HepG2 (cell line): Measurements from ENCODE around the gene TNFAIP2. TPM values are rescaled to one million over a fixed set of nuclear protein-coding genes. Genes with fewer than 3 reads are reported as not detected.

Experiments
- ETV5 ChIP-seq: IDR thresholded peaks from 2 replicates; pipeline ENCODE4 v1.6.1; 2018; ENCODE audit warnings: missing biosample characterization, missing genetic modification reagents, inconsistent platforms, borderline replicate concordance
- JUND ChIP-seq: sonication (generic); formaldehyde crosslinking; IDR thresholded peaks from 2 replicates; pipeline ENCODE4 v1.8.0; 2022; ENCODE audit warnings: mild to moderate bottlenecking, missing genetic modification reagents
- MXD4 ChIP-seq: IDR thresholded peaks from 2 replicates; pipeline ENCODE4 v1.6.1; 2016; ENCODE audit warnings: mild to moderate bottlenecking, missing biosample characterization, missing genetic modification reagents
- NR2F6 ChIP-seq, 2 experiments: IDR thresholded peaks; 2 replicates each; pipeline ENCODE4 v1.6.1; 2016; ENCODE audit warnings: antibody characterized with exemption in 1 of 2, mild to moderate bottlenecking in 1 of 2
- RNF2 ChIP-seq: fragments of 450-650 bp; conservative IDR thresholded peaks from 2 replicates; pipeline ENCODE4 v1.6.1; 2016; ENCODE audit warnings: low read depth
- TCF12 ChIP-seq, 2 experiments: fragments of 450-650 bp in 1 of 2; sonication (generic) in 1 of 2; formaldehyde crosslinking in 1 of 2; IDR thresholded peaks; 2 replicates each; pipeline versions ENCODE4 v1.6.1 to v1.8.0; 2017 to 2022; ENCODE audit warnings: antibody characterized with exemption in 1 of 2, mild to moderate bottlenecking in 1 of 2, missing genetic modification reagents in 1 of 2, moderate library complexity in 1 of 2
- ZBTB21 ChIP-seq: sonication (generic); formaldehyde crosslinking; IDR thresholded peaks from 2 replicates; pipeline ENCODE4 v1.4.0; 2020; ENCODE audit warnings: missing genetic modification reagents
- ZFY ChIP-seq: sonication (generic); formaldehyde crosslinking; IDR thresholded peaks from 2 replicates; pipeline ENCODE4 v1.4.0; 2020; ENCODE audit warnings: missing genetic modification reagents
- ZMYM2 ChIP-seq: sonication (generic); formaldehyde crosslinking; IDR thresholded peaks from 2 replicates; pipeline ENCODE4 v1.8.0; 2022; ENCODE audit warnings: mild to moderate bottlenecking, missing genetic modification reagents
- ZNF30 ChIP-seq: sonication (generic); formaldehyde crosslinking; IDR thresholded peaks from 2 replicates; pipeline ENCODE4 v1.5.0; 2020; ENCODE audit warnings: mild to moderate bottlenecking, missing genetic modification reagents
- ZNF432 ChIP-seq: sonication (generic); formaldehyde crosslinking; IDR thresholded peaks from 2 replicates; pipeline ENCODE4 v1.5.0; 2020; ENCODE audit warnings: missing genetic modification reagents, mild to moderate bottlenecking, borderline replicate concordance
- ZNF557 ChIP-seq: sonication (generic); formaldehyde crosslinking; IDR thresholded peaks from 2 replicates; pipeline ENCODE4 v1.4.0; 2020; ENCODE audit warnings: missing genetic modification reagents
- ZNF788 ChIP-seq: sonication (generic); formaldehyde crosslinking; IDR thresholded peaks from 2 replicates; pipeline ENCODE4 v1.5.0; 2020; ENCODE audit warnings: mild to moderate bottlenecking, missing genetic modification reagents, borderline replicate concordance
- ZSCAN25 ChIP-seq: sonication (generic); formaldehyde crosslinking; IDR thresholded peaks from 2 replicates; pipeline ENCODE4 v1.8.0; 2022; ENCODE audit warnings: mild to moderate bottlenecking, missing genetic modification reagents
- polyA plus RNA-seq, 8 experiments: library from polyadenylated mRNA; depleted of rRNA in 3 of 8; stranded (reverse) in 7 of 8; unstranded in 1 of 8; fragments of >200 nt; fragmentation: Illumina TruSeq in 4 of 8; extraction: Trizol in 4 of 8; gene quantifications; 2 replicates each; pipeline versions ENCODE4 v1.2.1 to v1.2.3, GENCODE V29; 2011 to 2016; ENCODE audit warnings: low read depth in 4 of 8, missing spikeins in 1 of 8, mixed read lengths in 1 of 8; ENCODE audit not compliant: insufficient read depth in 1 of 8
- total RNA-seq, 5 experiments: library from RNA; depleted of rRNA; stranded (reverse); fragments of >200 nt; fragmentation: Illumina TruSeq; extraction: Trizol; gene quantifications; 2 replicates each; pipeline ENCODE4 v1.2.3, GENCODE V29; 2016; ENCODE audit warnings: low read depth in 1 of 5
- TF ChIP-seq, protein P1 (sequence below): sonication (generic); formaldehyde crosslinking; IDR thresholded peaks from 2 replicates; pipeline ENCODE4 v1.9.0; 2022; ENCODE audit warnings: missing genetic modification reagents, mild to moderate bottlenecking, borderline replicate concordance
- TF ChIP-seq, protein P2 (sequence below): sonication (generic); formaldehyde crosslinking; IDR thresholded peaks from 2 replicates; pipeline ENCODE4 v1.4.0; 2020; ENCODE audit warnings: missing genetic modification reagents
- TF ChIP-seq, protein P3 (sequence below): IDR thresholded peaks from 2 replicates; pipeline ENCODE4 v1.6.1; 2016
- TF ChIP-seq, protein P4 (sequence below): IDR thresholded peaks from 2 replicates; pipeline ENCODE4 v1.6.1; 2012; ENCODE audit warnings: inconsistent platforms
- TF ChIP-seq, protein P5 (sequence below): sonication (generic); formaldehyde crosslinking; IDR thresholded peaks from 2 replicates; pipeline ENCODE4 v1.5.1; 2020; ENCODE audit warnings: mild to moderate bottlenecking, missing genetic modification reagents, moderate library complexity

Gene TNFAIP2
- total and polyA plus RNA-seq, 2 of the 13 experiments (the other 11 are each of a cell fraction or from before 2014, with no cell fraction given): 0.46 to 1.5 TPM

DNA sequence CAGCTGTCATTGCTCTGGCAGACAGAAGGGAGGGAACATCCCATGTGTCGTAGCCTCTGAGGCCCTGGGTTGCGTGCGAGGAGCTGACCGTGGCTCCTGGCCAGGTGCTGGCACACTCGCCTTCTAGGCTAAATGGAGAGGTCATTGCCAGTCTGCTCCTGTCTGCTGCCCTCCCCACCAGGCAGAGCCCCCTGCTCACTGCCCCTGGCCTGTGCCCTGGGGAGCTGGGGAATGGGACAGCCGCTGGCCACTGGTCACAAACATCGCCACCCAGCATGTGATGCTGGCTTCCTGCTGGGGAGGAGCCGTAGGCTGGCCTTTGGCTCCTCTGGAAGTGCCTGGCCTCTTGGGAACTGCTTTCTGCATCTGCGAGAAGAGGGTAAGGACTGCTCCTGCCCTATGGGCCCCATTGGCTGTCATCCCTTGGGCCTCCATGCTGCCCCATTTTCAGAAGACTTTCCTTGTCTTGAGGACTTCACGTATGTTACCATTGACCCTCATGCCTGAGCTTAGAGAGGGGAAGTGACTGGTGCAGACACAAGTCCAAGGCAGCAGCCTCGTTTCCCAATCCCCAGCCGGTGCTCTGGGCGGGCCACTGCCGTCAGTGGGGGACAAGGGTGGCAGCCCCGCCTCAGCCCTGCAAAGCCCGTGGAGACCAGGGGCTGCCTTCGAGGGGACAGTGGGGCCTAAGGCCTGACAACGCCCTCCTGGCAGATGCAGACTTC lies 2.0 kb upstream of the TNFAIP2 start (continued):
- TF ChIP-seq, protein P1, sequence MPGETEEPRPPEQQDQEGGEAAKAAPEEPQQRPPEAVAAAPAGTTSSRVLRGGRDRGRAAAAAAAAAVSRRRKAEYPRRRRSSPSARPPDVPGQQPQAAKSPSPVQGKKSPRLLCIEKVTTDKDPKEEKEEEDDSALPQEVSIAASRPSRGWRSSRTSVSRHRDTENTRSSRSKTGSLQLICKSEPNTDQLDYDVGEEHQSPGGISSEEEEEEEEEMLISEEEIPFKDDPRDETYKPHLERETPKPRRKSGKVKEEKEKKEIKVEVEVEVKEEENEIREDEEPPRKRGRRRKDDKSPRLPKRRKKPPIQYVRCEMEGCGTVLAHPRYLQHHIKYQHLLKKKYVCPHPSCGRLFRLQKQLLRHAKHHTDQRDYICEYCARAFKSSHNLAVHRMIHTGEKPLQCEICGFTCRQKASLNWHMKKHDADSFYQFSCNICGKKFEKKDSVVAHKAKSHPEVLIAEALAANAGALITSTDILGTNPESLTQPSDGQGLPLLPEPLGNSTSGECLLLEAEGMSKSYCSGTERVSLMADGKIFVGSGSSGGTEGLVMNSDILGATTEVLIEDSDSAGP (CRISPR knock-in tag): peak; percentile 32; the same call in 1 of the 2 replicates
- TF ChIP-seq, protein P2, sequence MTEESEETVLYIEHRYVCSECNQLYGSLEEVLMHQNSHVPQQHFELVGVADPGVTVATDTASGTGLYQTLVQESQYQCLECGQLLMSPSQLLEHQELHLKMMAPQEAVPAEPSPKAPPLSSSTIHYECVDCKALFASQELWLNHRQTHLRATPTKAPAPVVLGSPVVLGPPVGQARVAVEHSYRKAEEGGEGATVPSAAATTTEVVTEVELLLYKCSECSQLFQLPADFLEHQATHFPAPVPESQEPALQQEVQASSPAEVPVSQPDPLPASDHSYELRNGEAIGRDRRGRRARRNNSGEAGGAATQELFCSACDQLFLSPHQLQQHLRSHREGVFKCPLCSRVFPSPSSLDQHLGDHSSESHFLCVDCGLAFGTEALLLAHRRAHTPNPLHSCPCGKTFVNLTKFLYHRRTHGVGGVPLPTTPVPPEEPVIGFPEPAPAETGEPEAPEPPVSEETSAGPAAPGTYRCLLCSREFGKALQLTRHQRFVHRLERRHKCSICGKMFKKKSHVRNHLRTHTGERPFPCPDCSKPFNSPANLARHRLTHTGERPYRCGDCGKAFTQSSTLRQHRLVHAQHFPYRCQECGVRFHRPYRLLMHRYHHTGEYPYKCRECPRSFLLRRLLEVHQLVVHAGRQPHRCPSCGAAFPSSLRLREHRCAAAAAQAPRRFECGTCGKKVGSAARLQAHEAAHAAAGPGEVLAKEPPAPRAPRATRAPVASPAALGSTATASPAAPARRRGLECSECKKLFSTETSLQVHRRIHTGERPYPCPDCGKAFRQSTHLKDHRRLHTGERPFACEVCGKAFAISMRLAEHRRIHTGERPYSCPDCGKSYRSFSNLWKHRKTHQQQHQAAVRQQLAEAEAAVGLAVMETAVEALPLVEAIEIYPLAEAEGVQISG (CRISPR knock-in tag): no peak
- TF ChIP-seq, protein P3, sequence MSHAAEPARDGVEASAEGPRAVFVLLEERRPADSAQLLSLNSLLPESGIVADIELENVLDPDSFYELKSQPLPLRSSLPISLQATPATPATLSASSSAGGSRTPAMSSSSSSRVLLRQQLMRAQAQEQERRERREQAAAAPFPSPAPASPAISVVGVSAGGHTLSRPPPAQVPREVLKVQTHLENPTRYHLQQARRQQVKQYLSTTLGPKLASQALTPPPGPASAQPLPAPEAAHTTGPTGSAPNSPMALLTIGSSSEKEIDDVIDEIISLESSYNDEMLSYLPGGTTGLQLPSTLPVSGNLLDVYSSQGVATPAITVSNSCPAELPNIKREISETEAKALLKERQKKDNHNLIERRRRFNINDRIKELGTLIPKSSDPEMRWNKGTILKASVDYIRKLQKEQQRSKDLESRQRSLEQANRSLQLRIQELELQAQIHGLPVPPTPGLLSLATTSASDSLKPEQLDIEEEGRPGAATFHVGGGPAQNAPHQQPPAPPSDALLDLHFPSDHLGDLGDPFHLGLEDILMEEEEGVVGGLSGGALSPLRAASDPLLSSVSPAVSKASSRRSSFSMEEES (CRISPR knock-in tag): peak; percentile 48; the same call in 1 of the 2 replicates
- TF ChIP-seq ZMYM2 (CRISPR knock-in tag): no peak
- no peak for TF ChIP-seq ZNF557 (CRISPR knock-in tag)
- TF ChIP-seq RNF2: no peak
- peak; percentile 9; the same call in 1 of the 2 replicates for TF ChIP-seq ZFY (CRISPR knock-in tag)
- no peak for TF ChIP-seq MXD4 (CRISPR knock-in tag)
- TF ChIP-seq ZNF788 (CRISPR knock-in tag): no peak
- TF ChIP-seq ETV5: peak; percentile 51; the same call in 1 of the 2 replicates
- TF ChIP-seq ZNF30 (CRISPR knock-in tag): no peak
- TF ChIP-seq ZSCAN25 (CRISPR knock-in tag): peak; percentile 33; the same call in 1 of the 2 replicates
- TF ChIP-seq TCF12 (IDR thresholded peaks at IDR 0.05): no peak
- TF ChIP-seq TCF12 (CRISPR knock-in tag; IDR thresholded peaks at IDR 0.05): no peak
- TF ChIP-seq NR2F6 (IDR thresholded peaks at IDR 0.05): no peak
- 0 out of 2 replicates have a peak, but pooled peaks have one; percentile 19 for TF ChIP-seq NR2F6 (CRISPR knock-in tag; IDR thresholded peaks at IDR 0.05)
- TF ChIP-seq ZNF432 (CRISPR knock-in tag): no peak
- TF ChIP-seq, protein P4, sequence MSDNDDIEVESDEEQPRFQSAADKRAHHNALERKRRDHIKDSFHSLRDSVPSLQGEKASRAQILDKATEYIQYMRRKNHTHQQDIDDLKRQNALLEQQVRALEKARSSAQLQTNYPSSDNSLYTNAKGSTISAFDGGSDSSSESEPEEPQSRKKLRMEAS: peak; percentile 30; the same call in 1 of the 2 replicates
- no peak for TF ChIP-seq ZBTB21 (CRISPR knock-in tag)
- TF ChIP-seq, protein P5, sequence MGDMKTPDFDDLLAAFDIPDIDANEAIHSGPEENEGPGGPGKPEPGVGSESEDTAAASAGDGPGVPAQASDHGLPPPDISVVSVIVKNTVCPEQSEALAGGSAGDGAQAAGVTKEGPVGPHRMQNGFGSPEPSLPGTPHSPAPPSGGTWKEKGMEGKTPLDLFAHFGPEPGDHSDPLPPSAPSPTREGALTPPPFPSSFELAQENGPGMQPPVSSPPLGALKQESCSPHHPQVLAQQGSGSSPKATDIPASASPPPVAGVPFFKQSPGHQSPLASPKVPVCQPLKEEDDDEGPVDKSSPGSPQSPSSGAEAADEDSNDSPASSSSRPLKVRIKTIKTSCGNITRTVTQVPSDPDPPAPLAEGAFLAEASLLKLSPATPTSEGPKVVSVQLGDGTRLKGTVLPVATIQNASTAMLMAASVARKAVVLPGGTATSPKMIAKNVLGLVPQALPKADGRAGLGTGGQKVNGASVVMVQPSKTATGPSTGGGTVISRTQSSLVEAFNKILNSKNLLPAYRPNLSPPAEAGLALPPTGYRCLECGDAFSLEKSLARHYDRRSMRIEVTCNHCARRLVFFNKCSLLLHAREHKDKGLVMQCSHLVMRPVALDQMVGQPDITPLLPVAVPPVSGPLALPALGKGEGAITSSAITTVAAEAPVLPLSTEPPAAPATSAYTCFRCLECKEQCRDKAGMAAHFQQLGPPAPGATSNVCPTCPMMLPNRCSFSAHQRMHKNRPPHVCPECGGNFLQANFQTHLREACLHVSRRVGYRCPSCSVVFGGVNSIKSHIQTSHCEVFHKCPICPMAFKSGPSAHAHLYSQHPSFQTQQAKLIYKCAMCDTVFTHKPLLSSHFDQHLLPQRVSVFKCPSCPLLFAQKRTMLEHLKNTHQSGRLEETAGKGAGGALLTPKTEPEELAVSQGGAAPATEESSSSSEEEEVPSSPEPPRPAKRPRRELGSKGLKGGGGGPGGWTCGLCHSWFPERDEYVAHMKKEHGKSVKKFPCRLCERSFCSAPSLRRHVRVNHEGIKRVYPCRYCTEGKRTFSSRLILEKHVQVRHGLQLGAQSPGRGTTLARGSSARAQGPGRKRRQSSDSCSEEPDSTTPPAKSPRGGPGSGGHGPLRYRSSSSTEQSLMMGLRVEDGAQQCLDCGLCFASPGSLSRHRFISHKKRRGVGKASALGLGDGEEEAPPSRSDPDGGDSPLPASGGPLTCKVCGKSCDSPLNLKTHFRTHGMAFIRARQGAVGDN (CRISPR knock-in tag): peak; percentile 74
- TF ChIP-seq JUND: no peak
